NCI-H2171 (cell line): Measurements from ENCODE around the gene TLCD2.
"Not testable (repeated sequence)": the region's sequence is repeated elsewhere in the genome, so short reads cannot be mapped to it uniquely, and the experiment has no call there.

Experiments used
- DNase-seq: peaks from one replicate; lab custom pipeline; 2025; lab: John Stamatoyannopoulos, UW

Gene TLCD2

GRCh38 chr17:1716076-1716911 is 6.1 kb upstream of the TLCD2 start:
- peak; percentile 100 for DNase-seq

DNA sequence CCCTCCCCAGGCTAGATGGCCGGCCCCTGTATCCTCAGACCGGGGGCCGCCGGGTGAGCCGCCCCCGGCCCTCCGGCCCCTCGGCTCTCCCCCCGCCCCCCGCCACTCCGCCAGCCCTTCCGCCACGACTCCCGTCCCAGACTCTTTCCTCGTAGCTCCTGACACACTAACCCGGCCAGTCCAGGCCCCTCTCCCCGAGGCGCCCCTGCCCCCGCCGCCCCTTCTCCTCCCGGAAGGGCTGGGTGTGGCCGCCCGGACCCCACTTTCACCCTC is 5.6 kb upstream of the TLCD2 start:
- DNase-seq, result no peak

- DNase-seq, result no peak
Measured at GRCh38 chr17:1714980-1715802, 5.0 kb upstream of the TLCD2 start.

DNA sequence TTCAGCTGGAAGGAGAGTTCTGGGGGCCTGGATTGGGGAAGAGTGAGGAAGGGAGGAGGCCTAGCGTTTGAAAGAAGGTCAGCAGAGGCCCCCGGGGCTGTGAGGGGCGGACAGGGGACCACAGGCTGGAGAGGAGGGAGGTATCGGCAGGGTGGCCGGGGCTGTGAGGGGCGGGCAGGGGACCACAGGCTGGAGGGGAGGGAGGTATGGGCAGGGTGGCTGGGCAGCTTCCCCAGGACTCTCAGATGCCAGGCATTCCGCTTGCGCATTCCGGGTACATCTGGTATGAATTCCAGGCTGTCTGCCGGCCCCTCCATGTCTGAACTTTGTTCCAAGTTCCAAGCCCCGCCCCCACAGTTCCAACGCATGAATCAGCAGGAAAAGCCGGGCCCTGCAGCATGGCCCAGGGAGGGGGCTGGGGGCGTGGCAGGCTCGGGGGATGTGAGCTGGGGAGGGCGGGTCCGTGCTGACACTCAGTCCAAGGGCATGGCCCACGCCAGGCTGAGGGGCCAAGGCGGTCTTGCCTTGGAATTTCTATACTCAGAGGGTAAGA is 4.3 kb upstream of the TLCD2 start:
- DNase-seq, result peak; percentile 87

- peak; percentile 78 for DNase-seq
Measured at GRCh38 chr17:1713878-1714426, 3.8 kb upstream of the TLCD2 start.

DNA sequence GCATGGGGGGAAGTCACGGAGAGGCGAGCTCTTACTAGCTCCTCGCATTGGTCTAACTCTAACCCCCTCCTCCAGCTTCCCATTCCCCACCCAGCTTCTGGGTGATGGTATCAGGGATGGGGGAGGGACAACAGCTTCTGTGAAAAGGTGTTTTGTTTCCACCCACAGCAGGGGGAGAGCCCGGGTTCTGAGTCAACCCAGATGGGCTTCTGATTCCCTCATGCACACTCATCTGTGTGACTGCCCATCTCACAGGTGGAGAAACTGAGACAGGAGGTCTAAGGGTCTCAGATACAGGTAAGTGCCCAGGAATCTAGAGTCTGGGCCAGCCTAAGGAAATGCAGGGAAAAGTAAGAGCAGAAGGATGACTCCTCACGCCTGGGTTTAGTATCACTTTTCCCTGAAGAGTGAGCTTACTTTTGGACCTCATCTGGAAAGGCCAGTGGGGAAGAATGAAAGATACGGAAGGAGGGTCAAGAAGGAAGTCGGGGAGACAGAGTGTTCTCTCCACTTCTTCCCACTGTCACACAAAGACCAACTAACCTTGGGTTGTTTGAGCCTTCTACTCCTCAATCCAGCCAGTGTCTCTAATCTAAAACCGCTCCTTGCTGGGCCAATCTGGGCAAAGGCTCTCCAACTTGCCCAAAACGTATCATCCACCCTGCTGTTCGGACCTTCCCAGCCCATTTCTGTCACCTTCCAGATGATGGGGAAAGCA is 3.1 kb upstream of the TLCD2 start:
- DNase-seq, result no peak

GRCh38 chr17:1712271-1712670 is 2.1 kb upstream of the TLCD2 start:
- no peak for DNase-seq

GRCh38 chr17:1711804-1712203 is 1.6 kb upstream of the TLCD2 start:
- no peak for DNase-seq

GRCh38 chr17:1710807-1711553 is 803 bp upstream of the TLCD2 start:
- DNase-seq, result no peak

DNA sequence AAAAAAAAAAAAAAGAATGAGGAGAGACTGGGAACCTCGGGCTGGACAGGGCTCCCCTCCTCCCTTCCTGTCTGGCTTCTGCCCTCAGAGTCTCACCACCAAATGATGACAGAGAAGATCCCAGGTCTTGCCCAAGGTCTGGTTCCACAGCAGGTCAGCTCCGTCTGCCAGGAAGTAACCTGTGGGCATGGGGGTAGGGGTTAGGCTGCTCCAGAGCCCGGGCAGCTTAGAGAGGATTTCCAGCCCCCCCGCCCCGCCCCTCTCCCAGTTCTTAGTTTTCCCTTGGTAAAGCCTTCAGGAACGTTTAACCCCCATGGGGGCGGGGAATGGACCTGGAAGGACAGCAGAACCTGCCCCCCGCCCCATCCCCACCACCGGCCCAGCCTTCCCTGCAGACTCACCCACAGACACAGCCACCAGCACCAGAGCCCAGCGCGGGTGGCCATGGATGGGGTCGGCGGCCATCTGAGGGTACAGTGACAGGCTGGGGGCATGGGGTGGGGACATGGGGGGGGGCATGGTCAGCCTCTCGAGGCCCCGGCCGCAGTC is 700 bp downstream of the TLCD2 start:
- no peak for DNase-seq

DNA sequence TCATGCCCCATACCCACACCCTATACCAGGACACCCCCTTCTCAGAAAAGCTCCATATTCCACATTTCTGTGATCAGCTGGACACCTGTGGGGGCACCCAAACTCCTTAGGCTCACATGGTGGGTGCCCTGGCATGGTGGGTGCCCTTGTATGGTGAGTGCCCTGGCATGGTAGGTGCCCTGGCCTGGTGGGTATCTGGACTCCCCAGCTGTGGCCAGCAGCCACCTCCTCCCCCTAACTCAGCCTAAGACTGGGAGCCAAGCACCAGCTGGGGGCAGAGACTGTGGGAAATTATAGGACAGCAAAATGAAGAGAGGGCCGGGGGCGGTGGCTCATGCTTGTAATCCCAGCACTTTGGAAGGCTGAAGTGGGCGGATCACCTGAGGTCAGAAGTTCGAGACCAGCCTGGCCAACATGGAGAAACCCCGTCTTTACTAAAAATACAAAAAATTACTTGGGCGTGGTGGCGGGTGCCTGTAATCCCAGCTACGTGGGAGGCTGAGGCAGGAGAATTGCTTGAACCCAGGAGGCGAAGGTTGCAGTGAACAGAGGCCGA is 1.3 kb downstream of the TLCD2 start:
- not testable (repeated sequence) for DNase-seq

GRCh38 chr17:1707107-1707506 is 3.1 kb downstream of the TLCD2 start:
- no peak for DNase-seq

DNA sequence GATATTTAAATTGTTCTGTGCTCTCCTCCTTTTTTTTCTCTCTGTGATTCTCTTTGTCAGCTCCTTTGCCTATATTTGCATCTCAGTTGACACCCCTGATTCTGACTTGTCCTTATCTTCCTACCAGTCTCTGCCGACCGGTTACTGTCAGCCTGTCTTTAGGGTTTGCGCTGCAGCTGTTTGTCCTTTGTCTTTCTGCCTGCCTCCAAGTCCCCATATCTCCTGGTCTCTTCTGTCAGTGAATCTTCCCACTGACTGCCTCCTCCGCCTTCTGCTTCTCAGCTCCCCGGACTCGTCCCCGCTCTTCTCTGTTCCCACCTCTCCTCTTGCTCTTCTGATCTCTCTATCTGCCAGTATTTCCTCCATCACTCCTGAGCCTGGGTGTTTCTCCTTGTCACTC is 5.2 kb downstream of the TLCD2 start:
- no peak for DNase-seq

- DNase-seq, result no peak
Measured at GRCh38 chr17:1703063-1703462, 7.1 kb downstream of the TLCD2 start.

GRCh38 chr17:1699891-1700290 is 10.3 kb downstream of the TLCD2 start:
- DNase-seq, result not testable (repeated sequence)

- no peak for DNase-seq
Measured at GRCh38 chr17:1697681-1698080, 12.5 kb downstream of the TLCD2 start.

DNA sequence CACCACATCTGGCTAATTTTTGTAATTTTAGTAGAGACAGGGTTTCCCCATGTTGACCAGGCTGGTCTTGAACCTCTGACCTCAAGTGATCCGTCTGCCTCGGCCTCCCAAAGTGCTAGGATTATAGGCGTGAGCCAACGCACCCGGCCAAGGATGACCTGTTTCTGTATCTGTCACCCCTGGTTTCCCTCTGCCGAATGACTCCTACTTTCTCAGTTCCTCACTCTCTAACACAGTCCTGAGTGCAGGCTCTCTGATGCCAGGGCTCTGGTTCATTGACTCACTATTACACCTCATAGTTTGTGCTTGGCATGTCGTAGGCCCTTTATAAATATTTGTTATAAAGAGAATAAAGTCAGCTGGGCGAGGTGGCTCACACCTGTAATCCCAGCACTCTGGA is 14.8 kb downstream of the TLCD2 start:
- DNase-seq, result no peak

DNA sequence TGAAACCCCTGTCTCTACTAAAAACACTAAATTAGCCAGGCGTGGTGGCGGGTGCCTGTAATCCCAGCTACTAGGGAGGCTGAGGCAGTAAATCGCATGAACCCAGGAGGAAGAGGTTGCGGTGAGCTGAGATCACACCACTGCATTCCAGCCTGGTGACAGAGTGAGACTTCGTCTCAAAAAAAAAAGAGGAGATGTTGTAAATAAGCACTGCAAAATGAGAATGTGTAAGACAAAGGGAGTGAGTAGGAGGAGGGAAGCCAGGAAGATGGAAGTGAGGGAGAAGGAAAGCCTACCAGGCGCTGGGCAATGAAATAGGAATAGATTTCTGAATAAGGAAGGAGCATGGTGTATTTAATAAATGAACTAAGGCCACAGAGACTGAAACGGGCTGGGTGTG is 16.8 kb downstream of the TLCD2 start:
- no peak for DNase-seq

DNA sequence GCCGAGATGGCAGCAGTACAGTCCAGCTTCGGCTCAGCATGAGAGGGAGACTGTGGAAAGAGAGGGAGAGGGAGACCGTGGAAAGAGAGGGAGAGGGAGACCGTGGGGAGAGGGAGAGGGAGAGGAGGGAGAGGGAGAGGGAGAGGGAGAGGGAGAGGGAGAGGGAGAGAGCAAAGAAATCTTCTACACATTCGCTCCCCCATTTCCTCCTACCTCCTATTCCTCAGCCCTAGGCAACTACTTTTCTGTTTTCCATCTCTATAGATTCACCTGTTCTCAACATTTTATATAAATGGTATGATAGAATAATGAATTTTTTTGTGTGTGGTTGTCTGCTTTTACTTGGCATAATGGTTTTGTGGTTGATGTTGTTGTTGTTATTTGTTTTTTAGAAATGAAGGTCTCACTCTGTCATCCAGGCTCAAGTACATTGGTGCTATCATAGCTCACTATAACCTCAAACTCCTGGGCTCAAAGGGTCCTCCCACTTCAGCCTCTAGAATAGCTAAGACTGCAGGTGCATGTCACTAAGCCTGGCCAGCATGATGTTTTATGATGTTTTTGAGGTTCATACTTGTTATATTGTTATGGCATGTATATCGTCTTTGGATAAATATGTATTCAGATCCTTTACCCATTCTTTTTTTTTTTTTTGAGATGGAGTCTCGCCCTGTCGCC is 19.5 kb downstream of the TLCD2 start:
- DNase-seq, result no peak

DNA sequence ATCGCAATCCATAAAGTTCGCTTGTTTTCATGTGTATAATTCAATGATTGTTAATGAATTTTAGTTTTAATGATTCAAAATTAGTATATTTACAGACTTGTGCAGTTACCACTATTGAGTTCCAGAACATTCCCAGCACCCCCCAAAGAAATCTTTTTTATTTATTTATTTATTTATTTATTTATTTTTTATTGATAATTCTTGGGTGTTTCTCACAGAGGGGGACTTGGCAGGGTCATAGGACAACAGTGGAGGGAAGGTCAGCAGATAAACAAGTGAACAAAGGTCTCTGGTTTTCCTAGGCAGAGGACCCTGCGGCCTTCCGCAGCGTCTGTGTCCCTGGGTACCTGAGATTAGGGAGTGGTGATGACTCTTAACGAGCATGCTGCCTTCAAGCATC is 21.8 kb downstream of the TLCD2 start:
- not testable (repeated sequence) for DNase-seq
